Ishikawa (cell line): ENCODE data around the gene OR51A2.
A peak's percentile ranks its signal among the peaks of the same experiment; 100 is the strongest.
"Not testable (repeated sequence)": the region's sequence is repeated elsewhere in the genome, so short reads cannot be mapped to it uniquely, and the experiment has no call there.

ENCODE experiments used
- CEBPB ChIP-seq: IDR thresholded peaks from 2 replicates; pipeline ENCODE4 v1.6.1; 2012
- CREB1 ChIP-seq: IDR thresholded peaks from 2 replicates; pipeline ENCODE4 v1.6.1; 2012; ENCODE audit warnings: low read depth
- EGR1 ChIP-seq: IDR thresholded peaks from 2 replicates; pipeline ENCODE4 v1.6.1; 2012
- EP300 ChIP-seq: IDR thresholded peaks from 2 replicates; pipeline ENCODE4 v1.6.1; 2012; ENCODE audit warnings: borderline replicate concordance
- FOXM1 ChIP-seq: IDR thresholded peaks from 2 replicates; pipeline ENCODE4 v1.6.1; 2012; ENCODE audit warnings: low read depth, borderline replicate concordance
- NFIC ChIP-seq: IDR thresholded peaks from 2 replicates; pipeline ENCODE4 v1.6.1; 2012
- RAD21 ChIP-seq: IDR thresholded peaks from 2 replicates; pipeline ENCODE4 v1.6.1; 2012; ENCODE audit warnings: low read depth
- TAF1 ChIP-seq: IDR thresholded peaks from 2 replicates; pipeline ENCODE4 v1.6.1; 2012; ENCODE audit warnings: low read depth, mild to moderate bottlenecking
- TCF12 ChIP-seq: IDR thresholded peaks from 2 replicates; pipeline ENCODE4 v1.6.1; 2012; ENCODE audit warnings: low read depth
- TEAD4 ChIP-seq: IDR thresholded peaks from 2 replicates; pipeline ENCODE4 v1.6.1; 2012
- USF1 ChIP-seq: IDR thresholded peaks from 2 replicates; pipeline ENCODE4 v1.6.1; 2012
- YY1 ChIP-seq: IDR thresholded peaks from 2 replicates; pipeline ENCODE4 v1.6.1; 2012; ENCODE audit warnings: low read depth
- ZBTB7A ChIP-seq: IDR thresholded peaks from 2 replicates; pipeline ENCODE4 v1.6.1; 2012; ENCODE audit warnings: low read depth
- TF ChIP-seq, protein P1 (sequence below): IDR thresholded peaks from 2 replicates; pipeline ENCODE4 v1.6.1; 2012; ENCODE audit warnings: low read depth, mild to moderate bottlenecking
- TF ChIP-seq, protein P2 (sequence below): IDR thresholded peaks from 2 replicates; pipeline ENCODE4 v1.6.1; 2012

The OR51A2 gene

GRCh38 chr11:4955613-4956012 lies at the start of gene OR51A2:
Gene OR51A2 (minus strand): TSS chr11:4955713. CDS start chr11:4955713, 0 bp downstream.
- not testable (repeated sequence) for TF ChIP-seq EGR1, RAD21, TAF1

DNA sequence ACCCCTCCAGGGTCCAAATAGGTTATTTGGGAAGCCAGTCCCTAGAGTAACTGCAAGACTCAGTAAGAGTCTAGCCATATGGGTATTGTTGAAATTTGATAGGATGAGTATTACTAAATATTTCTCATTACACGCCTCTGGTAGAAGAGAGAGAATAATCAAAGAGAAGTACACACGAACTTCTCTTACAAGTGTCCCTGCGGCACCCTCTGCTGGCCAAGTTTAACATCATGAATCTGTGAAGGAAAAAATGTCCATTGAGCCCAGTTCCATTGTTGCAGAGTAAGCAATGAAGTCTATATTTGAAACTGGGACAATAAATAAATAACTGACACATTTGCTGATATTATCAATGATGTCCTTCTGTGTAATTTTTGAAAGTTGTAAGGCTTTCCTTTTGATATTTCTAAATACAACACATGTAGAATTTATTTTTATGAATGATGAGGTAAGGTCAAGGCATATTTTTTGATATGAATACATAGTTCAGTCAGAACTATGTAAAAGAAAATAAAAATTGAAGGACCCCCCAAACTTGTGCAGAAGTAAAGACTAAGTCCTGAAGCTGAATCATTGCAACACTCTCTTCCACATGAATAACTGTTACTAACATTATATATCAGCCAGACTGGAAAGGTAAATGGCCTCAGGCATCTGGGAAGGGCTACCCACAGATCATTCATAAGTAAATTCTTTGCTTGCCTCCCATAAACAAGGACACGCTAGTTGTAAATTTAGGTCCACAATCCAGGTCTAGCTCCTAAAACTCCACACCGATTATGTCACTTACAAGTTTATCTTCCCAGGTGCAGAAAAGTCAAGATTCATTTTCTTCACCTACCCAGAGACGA lies 49.1 kb upstream of the OR51A2 start:
- TF ChIP-seq CREB1 (no peak), RAD21 (peak; percentile 67), TAF1 (no peak), EGR1 (no peak), EP300 (no peak), TEAD4 (no peak), USF1 (no peak), TCF12 (no peak)

DNA sequence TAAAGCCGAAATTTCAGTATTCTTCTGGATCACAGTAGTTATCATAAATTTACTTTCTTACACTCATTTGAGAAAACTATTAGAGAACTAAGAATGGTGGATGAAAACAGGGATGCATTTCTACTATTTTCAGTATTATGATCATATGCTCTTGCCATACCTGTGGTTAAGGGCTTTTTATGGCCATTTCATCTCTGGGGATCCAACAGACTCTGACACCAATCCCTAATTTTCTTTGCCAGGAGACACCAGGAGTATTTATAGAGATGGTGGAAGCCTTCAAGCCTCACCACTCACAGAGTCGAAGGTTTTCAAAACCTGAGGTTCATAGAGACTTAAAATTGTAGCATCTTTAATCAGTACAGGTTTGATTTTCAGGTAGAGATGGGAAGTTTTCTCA lies 39.0 kb upstream of the OR51A2 start, which contains the start of gene OR51L1:
Gene OR51L1 (plus strand): TSS at position 301 of the 400 bp plus-strand sequence. CDS start 4,132 bp downstream, outside the sequence.
- TF ChIP-seq NFIC (no peak), CREB1 (no peak), EP300 (no peak), TAF1 (no peak), TEAD4 (no peak), FOXM1 (no peak)
- TF ChIP-seq, protein P1, sequence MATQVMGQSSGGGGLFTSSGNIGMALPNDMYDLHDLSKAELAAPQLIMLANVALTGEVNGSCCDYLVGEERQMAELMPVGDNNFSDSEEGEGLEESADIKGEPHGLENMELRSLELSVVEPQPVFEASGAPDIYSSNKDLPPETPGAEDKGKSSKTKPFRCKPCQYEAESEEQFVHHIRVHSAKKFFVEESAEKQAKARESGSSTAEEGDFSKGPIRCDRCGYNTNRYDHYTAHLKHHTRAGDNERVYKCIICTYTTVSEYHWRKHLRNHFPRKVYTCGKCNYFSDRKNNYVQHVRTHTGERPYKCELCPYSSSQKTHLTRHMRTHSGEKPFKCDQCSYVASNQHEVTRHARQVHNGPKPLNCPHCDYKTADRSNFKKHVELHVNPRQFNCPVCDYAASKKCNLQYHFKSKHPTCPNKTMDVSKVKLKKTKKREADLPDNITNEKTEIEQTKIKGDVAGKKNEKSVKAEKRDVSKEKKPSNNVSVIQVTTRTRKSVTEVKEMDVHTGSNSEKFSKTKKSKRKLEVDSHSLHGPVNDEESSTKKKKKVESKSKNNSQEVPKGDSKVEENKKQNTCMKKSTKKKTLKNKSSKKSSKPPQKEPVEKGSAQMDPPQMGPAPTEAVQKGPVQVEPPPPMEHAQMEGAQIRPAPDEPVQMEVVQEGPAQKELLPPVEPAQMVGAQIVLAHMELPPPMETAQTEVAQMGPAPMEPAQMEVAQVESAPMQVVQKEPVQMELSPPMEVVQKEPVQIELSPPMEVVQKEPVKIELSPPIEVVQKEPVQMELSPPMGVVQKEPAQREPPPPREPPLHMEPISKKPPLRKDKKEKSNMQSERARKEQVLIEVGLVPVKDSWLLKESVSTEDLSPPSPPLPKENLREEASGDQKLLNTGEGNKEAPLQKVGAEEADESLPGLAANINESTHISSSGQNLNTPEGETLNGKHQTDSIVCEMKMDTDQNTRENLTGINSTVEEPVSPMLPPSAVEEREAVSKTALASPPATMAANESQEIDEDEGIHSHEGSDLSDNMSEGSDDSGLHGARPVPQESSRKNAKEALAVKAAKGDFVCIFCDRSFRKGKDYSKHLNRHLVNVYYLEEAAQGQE = no peak

DNA sequence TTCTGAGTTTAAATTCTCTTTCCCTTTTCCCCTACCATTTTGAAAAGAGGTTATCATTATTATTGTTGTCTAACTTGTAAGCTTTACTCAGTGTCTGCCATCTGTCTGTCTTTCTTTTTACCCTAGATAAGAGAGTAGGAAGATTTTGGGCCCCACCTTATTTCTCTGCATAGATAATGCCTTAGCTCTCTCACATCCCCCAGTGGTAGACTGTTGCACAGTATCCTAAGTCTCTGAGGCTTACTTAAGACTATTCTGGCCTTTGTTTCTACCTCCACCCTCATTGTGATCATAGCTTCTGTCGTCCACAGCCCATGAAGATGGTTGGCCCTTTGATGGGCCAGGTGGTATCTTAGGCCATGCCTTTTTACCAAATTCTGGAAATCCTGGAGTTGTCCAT lies 35.5 kb upstream of the OR51A2 start:
- no peak for TF ChIP-seq EP300
- TF ChIP-seq CREB1 = no peak
- no peak for TF ChIP-seq TEAD4
- TF ChIP-seq, protein P2, sequence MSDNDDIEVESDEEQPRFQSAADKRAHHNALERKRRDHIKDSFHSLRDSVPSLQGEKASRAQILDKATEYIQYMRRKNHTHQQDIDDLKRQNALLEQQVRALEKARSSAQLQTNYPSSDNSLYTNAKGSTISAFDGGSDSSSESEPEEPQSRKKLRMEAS = no peak
- TF ChIP-seq TCF12 = no peak
- no peak for TF ChIP-seq USF1

- TF ChIP-seq, protein P1 = no peak
- TF ChIP-seq TCF12 (no peak), YY1 (no peak), EP300 (no peak), NFIC (no peak), ZBTB7A (no peak), CREB1 (no peak), RAD21 (no peak), FOXM1 (no peak)
- TF ChIP-seq, protein P2 = no peak
Observed at GRCh38 chr11:4983841-4984240, 28.3 kb upstream of the OR51A2 start.

DNA sequence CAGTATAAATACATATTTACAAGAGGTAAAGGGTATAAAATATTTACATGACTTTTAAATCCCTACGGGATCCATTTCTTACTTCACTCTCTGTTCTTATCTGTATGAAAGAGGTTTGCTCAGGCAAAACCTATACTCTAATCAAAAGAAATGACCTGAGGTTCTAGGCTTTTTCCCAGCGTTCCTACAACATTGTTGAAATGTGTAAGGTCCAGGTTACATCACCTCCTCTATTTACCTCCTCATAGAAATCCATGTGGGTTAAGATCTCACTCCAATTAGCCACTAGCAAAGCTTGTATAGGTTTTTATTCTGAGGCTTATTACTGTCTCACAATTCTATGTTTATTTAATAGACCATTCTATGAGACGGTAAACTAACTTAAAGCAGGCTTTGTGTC lies 27.2 kb upstream of the OR51A2 start:
- TF ChIP-seq CEBPB (no peak), ZBTB7A (no peak), TCF12 (no peak), YY1 (no peak), FOXM1 (no peak), RAD21 (no peak), USF1 (no peak), CREB1 (no peak), TAF1 (no peak), TEAD4 (no peak), EGR1 (no peak), NFIC (no peak), EP300 (no peak)
- TF ChIP-seq, protein P2 = no peak
- TF ChIP-seq, protein P1 = no peak
